Sigmoid colon (tissue), 4 donors: ENCODE data around the gene ZC2HC1B.

Source experiments
- CTCF ChIP-seq, 4 experiments: fragments of 450-650 bp in 3 of 4; fragments of 200-600 bp in 1 of 4; IDR thresholded peaks; one replicate each; pipeline ENCODE4 v1.5.1; 2016 to 2019; ENCODE audit warnings: antibody characterized with exemption in 4 of 4, mild to moderate bottlenecking in 3 of 4, moderate library complexity in 2 of 4
- EP300 ChIP-seq, 4 donors: sonication (generic); formaldehyde crosslinking; IDR thresholded peaks; one replicate each; pipeline ENCODE4 v1.6.1; 2017; ENCODE audit warnings: antibody characterized with exemption in 4 of 4
- POLR2A ChIP-seq, 2 donors: fragments of 450-650 bp; IDR thresholded peaks; one replicate each; pipeline ENCODE4 v1.6.1; 2016; ENCODE audit warnings: antibody characterized with exemption in 2 of 2, mild to moderate bottlenecking in 2 of 2, moderate library complexity in 2 of 2
- POLR2AphosphoS5 ChIP-seq, 4 donors: sonication (generic); formaldehyde crosslinking; IDR thresholded peaks; one replicate each; pipeline ENCODE4 v1.6.1; 2017; ENCODE audit warnings: antibody characterized with exemption in 4 of 4

DNA sequence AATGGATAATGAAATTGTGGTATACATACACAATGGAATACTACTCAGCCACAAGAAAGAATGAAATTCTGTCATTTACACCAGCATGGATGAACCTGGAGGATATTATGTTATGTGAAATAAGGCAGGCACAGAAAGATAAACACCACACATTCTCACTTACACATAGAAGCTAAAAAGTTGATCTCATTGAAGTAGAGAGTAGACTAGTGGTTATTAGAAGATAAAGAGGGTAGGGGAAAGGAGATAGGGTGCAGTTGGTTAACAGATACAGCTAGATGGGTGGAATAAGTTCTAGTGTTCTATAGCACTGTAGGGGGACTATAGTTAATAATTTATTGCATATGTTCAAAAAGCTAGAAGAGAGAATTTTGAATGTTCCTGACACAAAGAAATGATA lies 46.7 kb upstream of the ZC2HC1B start:
- TF ChIP-seq CTCF (IDR thresholded peaks at IDR 0.05), result no peak
- TF ChIP-seq POLR2A (IDR thresholded peaks at IDR 0.05), result no peak
- no peak for TF ChIP-seq EP300 (IDR thresholded peaks at IDR 0.05)
- no peak for TF ChIP-seq POLR2AphosphoS5 (IDR thresholded peaks at IDR 0.05)
